PC-9 (cell line): ENCODE data around the gene S100A5. TPM values are rescaled to one million over a fixed set of nuclear protein-coding genes. Genes with fewer than 3 reads are reported as not detected.

Source experiments
- BruUV-seq: library from RNA; stranded (reverse); fragments of 400-500 nt; replicated peaks from 2 replicates; lab custom pipeline; 2021; lab: Mats Ljungman, UMichigan
- CTCF ChIA-PET: fragments of 300-600 bp; sonication (Branson Sonifier 250); formaldehyde crosslinking; loops from one replicate; lab custom pipeline; 2022; ENCODE audit warnings: antibody characterized with exemption; lab: Charles Lee
- POLR2A ChIA-PET: fragments of 300-600 bp; sonication (Branson Sonifier 250); formaldehyde crosslinking; loops from one replicate; lab custom pipeline; 2022; ENCODE audit warnings: antibody characterized with exemption; ENCODE audit not compliant: unreplicated experiment; lab: Charles Lee
- DNase-seq, 2 experiments: peaks; one replicate each; pipeline versions ENCODE4 v3.0.0 to v3.0.0-alpha.2; 2015 to 2022; ENCODE audit warnings: mixed read lengths in 1 of 2
- H2AFZ ChIP-seq: fragments of 200-600 bp; sonication (generic); 2 replicates; pipeline ENCODE4 v1.8.1; 2017; ENCODE audit warnings: antibody characterized with exemption
- H3F3A ChIP-seq: fragments of 200-600 bp; sonication (generic); 2 replicates; pipeline ENCODE4 v1.8.1; 2017; ENCODE audit warnings: antibody characterized with exemption, mild to moderate bottlenecking, low read depth; ENCODE audit not compliant: insufficient read depth
- H3K27ac ChIP-seq: fragments of 200-600 bp; sonication (generic); 2 replicates; pipeline ENCODE4 v1.6.1; 2016; ENCODE audit warnings: mixed run types
- H3K27me3 ChIP-seq: fragments of 200-600 bp; sonication (generic); 2 replicates; pipeline ENCODE4 v1.6.1; 2016; ENCODE audit warnings: low read depth, mixed run types; ENCODE audit not compliant: insufficient read depth
- H3K36me3 ChIP-seq: fragments of 200-600 bp; sonication (generic); 2 replicates; pipeline ENCODE4 v1.6.1; 2016; ENCODE audit warnings: low read depth, mixed run types
- H3K4me1 ChIP-seq: fragments of 200-600 bp; sonication (generic); replicated peaks from 2 replicates; pipeline ENCODE4 v1.6.1; 2016; ENCODE audit warnings: mixed run types; ENCODE audit not compliant: insufficient read depth
- H3K4me2 ChIP-seq: fragments of 200-600 bp; sonication (generic); 2 replicates; pipeline ENCODE4 v1.6.1; 2017; ENCODE audit warnings: mixed run types
- H3K4me3 ChIP-seq: fragments of 200-600 bp; sonication (generic); 2 replicates; pipeline ENCODE4 v1.6.1; 2016; ENCODE audit warnings: mixed run types
- H3K79me2 ChIP-seq: fragments of 200-600 bp; sonication (generic); 2 replicates; pipeline ENCODE4 v1.6.1; 2017; ENCODE audit warnings: low read depth, mixed run types
- H3K9me2 ChIP-seq: fragments of 200-600 bp; sonication (generic); 2 replicates; pipeline ENCODE4 v1.8.1; 2017; ENCODE audit warnings: mild to moderate bottlenecking; ENCODE audit not compliant: insufficient read depth
- H3K9me3 ChIP-seq: fragments of 200-600 bp; sonication (generic); 2 replicates; pipeline ENCODE4 v1.8.1; 2016; ENCODE audit warnings: low read depth; ENCODE audit not compliant: insufficient read depth
- H4K20me1 ChIP-seq: fragments of 200-600 bp; sonication (generic); 2 replicates; pipeline ENCODE4 v1.8.1; 2017; ENCODE audit not compliant: insufficient read depth
- CTCF ChIP-seq: fragments of 200-600 bp; sonication (generic); conservative IDR thresholded peaks from 2 replicates; pipeline ENCODE4 v1.6.1; 2017; ENCODE audit warnings: mixed run types, antibody characterized with exemption, mild to moderate bottlenecking, moderate library complexity
- EZH2 ChIP-seq: fragments of 200-600 bp; sonication (generic); IDR thresholded peaks from 2 replicates; pipeline ENCODE4 v1.8.0; 2017; ENCODE audit warnings: antibody characterized with exemption, low read depth
- intact Hi-C: fragments of 100-400 bp; cut with micrococcal nuclease; formaldehyde crosslinking; loops from one replicate; pipeline ENCODE4 v1.10.0; 2022; ENCODE audit not compliant: unreplicated experiment
- total RNA-seq: library from RNA; stranded (reverse); gene quantifications from 2 replicates; pipeline ENCODE4 v1.2.3, GENCODE V29; 2021

S100A5 gene
- total RNA-seq, 1 experiment from 2014 or later = 11.1 TPM

GRCh38 chr1:153535242-153536011, 5.3 kb downstream of the S100A5 start, which contains the start of gene S100A6:
Gene S100A6, minus strand, starts transcription at chr1:153535991. Its CDS starts 652 bp downstream, at chr1:153535339.
- H3K9me3 ChIP-seq = no peaks in the 10 kb centered on the region
- peaks cover 10% of the 10 kb centered on the region for H4K20me1 ChIP-seq
- TF ChIP-seq CTCF (no peak; the same call in 1 of the 2 replicates), EZH2 (no peak)
- peaks cover 21% of the 10 kb centered on the region for H3K79me2 ChIP-seq
- H3K4me3 ChIP-seq = peak within 1 kb of the TSS; percentile 85
- TSS peak; percentile 65 for BruUV-seq
- ChIA-PET CTCF (interaction anchor here (0.7 to 2.2 kb wide), 3 partner anchors 31 to 37 kb away, joined by 3 to 12 read pairs (median 4); no protein-coding TSS in a partner anchor), POLR2A (interaction anchor here (0.5 to 2.1 kb wide), 14 partner anchors 10 to 1988 kb away, joined by 3 to 25 read pairs (median 6); partner anchors contain the start of genes S100A16 and S100A4)
- peak within 1 kb of the TSS; percentile 97 for H3K4me2 ChIP-seq
- peaks cover 11% of the 10 kb centered on the region for H3K36me3 ChIP-seq
- no peaks in the 10 kb centered on the region for H3K27me3 ChIP-seq
- peak; percentile 51 to 56 for DNase-seq
- intact Hi-C loops = loop anchor here (1.0 to 10.0 kb wide), 2 partner anchors 9 to 429 kb away; partner anchors contain the start of genes CREB3L4 and SLC39A1
- H3K9me2 ChIP-seq = no peaks in the 10 kb centered on the region
- peaks cover 79% of the 10 kb centered on the region for H3F3A ChIP-seq
- H2AFZ ChIP-seq = peak within 1 kb of the TSS; percentile 18; the same call in 1 of the 2 replicates
- peaks cover 68% of the 10 kb centered on the region for H3K4me1 ChIP-seq
- H3K27ac ChIP-seq = peak within 1 kb of the TSS; percentile 81

- Histone ChIP-seq H3K9me3 (no peaks in the 10 kb centered on the region), H3K9me2 (no peaks in the 10 kb centered on the region), H3K27ac (peak overlapping the region; percentile 81), H3K4me2 (peak overlapping the region; percentile 97), H3F3A (peaks cover 78% of the 10 kb centered on the region), H3K4me1 (peaks cover 63% of the 10 kb centered on the region), H3K4me3 (peak overlapping the region; percentile 85), H3K36me3 (peaks cover 11% of the 10 kb centered on the region), H2AFZ (no peak overlapping the region), H4K20me1 (peaks cover 10% of the 10 kb centered on the region), H3K27me3 (no peaks in the 10 kb centered on the region), H3K79me2 (peaks cover 21% of the 10 kb centered on the region)
- BruUV-seq = no TSS peak
- intact Hi-C loops = loop anchor here (10.0 kb wide), 1 partner anchor 430 kb away; the partner anchor contains the start of genes CREB3L4 and SLC39A1
- ChIA-PET CTCF (interaction anchor here (2.2 kb wide), 1 partner anchor 33 kb away, joined by 12 read pairs; no protein-coding TSS in a partner anchor), POLR2A (interaction anchor here (0.5 to 2.1 kb wide), 6 partner anchors 10 to 442 kb away, joined by 4 to 25 read pairs (median 11); partner anchors contain the start of gene S100A4)
- no peak for TF ChIP-seq CTCF
- TF ChIP-seq EZH2 = no peak
- no peak for DNase-seq
Observed at GRCh38 chr1:153534925-153535241, 5.9 kb downstream of the S100A5 start.

- peak overlapping the region; percentile 85 for H3K4me3 ChIP-seq
- no peak overlapping the region for H2AFZ ChIP-seq
- H3K4me2 ChIP-seq = peak overlapping the region; percentile 97
- no peaks in the 10 kb centered on the region for H3K9me3 ChIP-seq
- H3K36me3 ChIP-seq = peaks cover 11% of the 10 kb centered on the region
- peaks cover 73% of the 10 kb centered on the region for H3F3A ChIP-seq
- intact Hi-C loops = loop anchor here (10.0 kb wide), 1 partner anchor 430 kb away; the partner anchor contains the start of genes CREB3L4 and SLC39A1
- peaks cover 58% of the 10 kb centered on the region for H3K4me1 ChIP-seq
- TF ChIP-seq EZH2 (no peak), CTCF (no peak)
- H3K9me2 ChIP-seq = no peaks in the 10 kb centered on the region
- ChIA-PET CTCF (interaction anchor here (1.1 to 2.2 kb wide), 3 partner anchors 19 to 80 kb away, joined by 3 to 20 read pairs (median 12); no protein-coding TSS in a partner anchor), POLR2A (interaction anchor here (0.6 to 2.5 kb wide), 6 partner anchors 11 to 34 kb away, joined by 4 to 25 read pairs (median 12); partner anchors contain the start of gene S100A4)
- H3K79me2 ChIP-seq = peaks cover 21% of the 10 kb centered on the region
- TSS peak; percentile 58 for BruUV-seq
- H4K20me1 ChIP-seq = peaks cover 10% of the 10 kb centered on the region
- H3K27me3 ChIP-seq = no peaks in the 10 kb centered on the region
- peak in 1 of 2 experiments; percentile 58 for DNase-seq
- peak overlapping the region; percentile 81 for H3K27ac ChIP-seq
Observed at GRCh38 chr1:153534226-153534924, 6.4 kb downstream of the S100A5 start.
